SJCRH30 (cell line): ENCODE data around the gene PRKAA2. TPM values are rescaled to one million over a fixed set of nuclear protein-coding genes. Genes with fewer than 3 reads are reported as not detected.

Source experiments
- DNase-seq, 2 experiments: peaks; one replicate each; pipeline ENCODE4 v3.0.0-alpha.2; 2015 to 2020
- H3K27ac ChIP-seq: fragments of 250-450 bp; sonication (Bioruptor Pico); 2 replicates; pipeline ENCODE4 v1.5.1; 2020; ENCODE audit warnings: mild to moderate bottlenecking, moderate library complexity
- H3K27me3 ChIP-seq: fragments of 250-450 bp; sonication (Bioruptor Pico); 2 replicates; pipeline ENCODE4 v1.5.1; 2020; ENCODE audit warnings: mild to moderate bottlenecking, moderate library complexity
- H3K36me3 ChIP-seq: fragments of 250-450 bp; sonication (Bioruptor Pico); 2 replicates; pipeline ENCODE4 v1.5.1; 2020; ENCODE audit warnings: mild to moderate bottlenecking, moderate library complexity
- H3K4me1 ChIP-seq: fragments of 250-450 bp; sonication (Bioruptor Pico); 2 replicates; pipeline ENCODE4 v1.5.1; 2020; ENCODE audit warnings: mild to moderate bottlenecking, moderate library complexity
- H3K4me3 ChIP-seq: fragments of 250-450 bp; sonication (Bioruptor Pico); 2 replicates; pipeline ENCODE4 v1.5.1; 2020; ENCODE audit warnings: mild to moderate bottlenecking, moderate library complexity
- H3K9me3 ChIP-seq: fragments of 250-450 bp; sonication (Bioruptor Pico); replicated peaks from 2 replicates; pipeline ENCODE4 v1.5.1; 2020; ENCODE audit warnings: mild to moderate bottlenecking, moderate library complexity
- total RNA-seq: library from RNA; depleted of rRNA; stranded (reverse); fragments of >200 nt; shearing (Covaris generic); gene quantifications from 2 replicates; pipeline ENCODE4 v1.2.3, GENCODE V29; 2014

PRKAA2 gene
- total RNA-seq, 1 experiment from 2014 or later = not detected

GRCh38 chr1:56671542-56671941, 26.4 kb downstream of the PRKAA2 start:
- Histone ChIP-seq H3K4me3 (no peak overlapping the region), H3K9me3 (no peaks in the 10 kb centered on the region), H3K27me3 (no peaks in the 10 kb centered on the region), H3K36me3 (no peaks in the 10 kb centered on the region), H3K4me1 (no peaks in the 10 kb centered on the region), H3K27ac (no peak overlapping the region)
- no peak for DNase-seq

GRCh38 chr1:56672579-56672978, 27.5 kb downstream of the PRKAA2 start:
- Histone ChIP-seq H3K4me1 (no peaks in the 10 kb centered on the region), H3K4me3 (no peak overlapping the region), H3K27ac (no peak overlapping the region), H3K27me3 (no peaks in the 10 kb centered on the region), H3K9me3 (no peaks in the 10 kb centered on the region), H3K36me3 (no peaks in the 10 kb centered on the region)
- DNase-seq = no peak

- Histone ChIP-seq H3K4me3 (no peak overlapping the region), H3K27ac (no peak overlapping the region), H3K9me3 (no peaks in the 10 kb centered on the region), H3K27me3 (no peaks in the 10 kb centered on the region), H3K4me1 (no peaks in the 10 kb centered on the region), H3K36me3 (no peaks in the 10 kb centered on the region)
- no peak for DNase-seq
Observed at GRCh38 chr1:56675763-56676162, 30.6 kb downstream of the PRKAA2 start.

- H3K4me3 ChIP-seq = no peak overlapping the region
- DNase-seq = no peak
Observed at GRCh38 chr1:56676571-56677035, 31.5 kb downstream of the PRKAA2 start.

GRCh38 chr1:56683569-56683968, 38.5 kb downstream of the PRKAA2 start:
- no peaks in the 10 kb centered on the region for H3K4me1 ChIP-seq
- no peak overlapping the region for H3K27ac ChIP-seq
- no peaks in the 10 kb centered on the region for H3K36me3 ChIP-seq
- DNase-seq = no peak
- no peak overlapping the region for H3K4me3 ChIP-seq
- no peaks in the 10 kb centered on the region for H3K9me3 ChIP-seq
- H3K27me3 ChIP-seq = no peaks in the 10 kb centered on the region

More at GRCh38 chr1:56676571-56677035, 31.5 kb downstream of the PRKAA2 start:
- Histone ChIP-seq H3K27ac (no peak overlapping the region), H3K4me1 (no peaks in the 10 kb centered on the region), H3K36me3 (no peaks in the 10 kb centered on the region), H3K9me3 (no peaks in the 10 kb centered on the region), H3K27me3 (no peaks in the 10 kb centered on the region)

GRCh38 chr1:56686169-56686568, 41.1 kb downstream of the PRKAA2 start:
- 0 out of 2 replicates have a peak, but pooled peaks cover 6% of the 10 kb centered on the region for H3K27me3 ChIP-seq
- no peak overlapping the region for H3K27ac ChIP-seq
- no peaks in the 10 kb centered on the region for H3K9me3 ChIP-seq
- no peak for DNase-seq
- no peaks in the 10 kb centered on the region for H3K4me1 ChIP-seq
- H3K36me3 ChIP-seq = no peaks in the 10 kb centered on the region
- no peak overlapping the region for H3K4me3 ChIP-seq

GRCh38 chr1:56688522-56689026, 43.5 kb downstream of the PRKAA2 start:
- 0 out of 2 replicates have a peak, but pooled peaks cover 6% of the 10 kb centered on the region for H3K27me3 ChIP-seq
- no peak for DNase-seq
- H3K27ac ChIP-seq = no peak overlapping the region
- no peak overlapping the region for H3K4me3 ChIP-seq
- no peaks in the 10 kb centered on the region for H3K36me3 ChIP-seq
- no peaks in the 10 kb centered on the region for H3K9me3 ChIP-seq
- H3K4me1 ChIP-seq = no peaks in the 10 kb centered on the region

- H3K36me3 ChIP-seq = no peaks in the 10 kb centered on the region
- no peak overlapping the region for H3K4me3 ChIP-seq
- H3K27me3 ChIP-seq = no peaks in the 10 kb centered on the region
- H3K27ac ChIP-seq = no peak overlapping the region
- H3K4me1 ChIP-seq = no peaks in the 10 kb centered on the region
- DNase-seq = no peak
- no peaks in the 10 kb centered on the region for H3K9me3 ChIP-seq
Observed at GRCh38 chr1:56696663-56697062, 51.5 kb downstream of the PRKAA2 start.

- Histone ChIP-seq H3K4me3 (no peak overlapping the region), H3K9me3 (no peaks in the 10 kb centered on the region), H3K27me3 (no peaks in the 10 kb centered on the region), H3K36me3 (no peaks in the 10 kb centered on the region), H3K27ac (no peak overlapping the region), H3K4me1 (no peaks in the 10 kb centered on the region)
- no peak for DNase-seq
Observed at GRCh38 chr1:56703747-56704146, 58.6 kb downstream of the PRKAA2 start.

- H3K27me3 ChIP-seq = no peaks in the 10 kb centered on the region
- H3K4me1 ChIP-seq = no peaks in the 10 kb centered on the region
- H3K27ac ChIP-seq = no peak overlapping the region
- H3K36me3 ChIP-seq = no peaks in the 10 kb centered on the region
- DNase-seq = no peak
- H3K9me3 ChIP-seq = no peaks in the 10 kb centered on the region
- no peak overlapping the region for H3K4me3 ChIP-seq
Observed at GRCh38 chr1:56707379-56707778, 62.3 kb downstream of the PRKAA2 start.

- H3K4me1 ChIP-seq = no peaks in the 10 kb centered on the region
- H3K27me3 ChIP-seq = no peaks in the 10 kb centered on the region
- peak; percentile 4 to 66 for DNase-seq
- H3K36me3 ChIP-seq = no peaks in the 10 kb centered on the region
- no peak overlapping the region for H3K27ac ChIP-seq
- H3K9me3 ChIP-seq = no peaks in the 10 kb centered on the region
- H3K4me3 ChIP-seq = no peak overlapping the region
Observed at GRCh38 chr1:56709269-56709880, 64.3 kb downstream of the PRKAA2 start.

- H3K4me1 ChIP-seq = no peaks in the 10 kb centered on the region
- H3K27ac ChIP-seq = no peak overlapping the region
- H3K4me3 ChIP-seq = no peak overlapping the region
- H3K27me3 ChIP-seq = no peaks in the 10 kb centered on the region
- DNase-seq = no peak
- H3K36me3 ChIP-seq = no peaks in the 10 kb centered on the region
- H3K9me3 ChIP-seq = no peaks in the 10 kb centered on the region
Observed at GRCh38 chr1:56709995-56710394, 64.9 kb downstream of the PRKAA2 start.

GRCh38 chr1:56710646-56711045, 65.5 kb downstream of the PRKAA2 start:
- no peaks in the 10 kb centered on the region for H3K9me3 ChIP-seq
- no peak for DNase-seq
- H3K36me3 ChIP-seq = no peaks in the 10 kb centered on the region
- H3K27me3 ChIP-seq = no peaks in the 10 kb centered on the region
- no peak overlapping the region for H3K4me3 ChIP-seq
- H3K4me1 ChIP-seq = no peaks in the 10 kb centered on the region
- no peak overlapping the region for H3K27ac ChIP-seq

GRCh38 chr1:56712150-56712549, 67.0 kb downstream of the PRKAA2 start:
- H3K36me3 ChIP-seq = no peaks in the 10 kb centered on the region
- DNase-seq = no peak
- H3K4me1 ChIP-seq = no peaks in the 10 kb centered on the region
- H3K4me3 ChIP-seq = no peak overlapping the region
- no peak overlapping the region for H3K27ac ChIP-seq
- H3K27me3 ChIP-seq = no peaks in the 10 kb centered on the region
- H3K9me3 ChIP-seq = no peaks in the 10 kb centered on the region

- H3K4me3 ChIP-seq = no peak overlapping the region
- no peaks in the 10 kb centered on the region for H3K4me1 ChIP-seq
- no peaks in the 10 kb centered on the region for H3K9me3 ChIP-seq
- H3K27me3 ChIP-seq = 0 out of 2 replicates have a peak, but pooled peaks cover 2% of the 10 kb centered on the region
- no peaks in the 10 kb centered on the region for H3K36me3 ChIP-seq
- no peak for DNase-seq
- H3K27ac ChIP-seq = no peak overlapping the region
Observed at GRCh38 chr1:56713112-56713511, 68.0 kb downstream of the PRKAA2 start.

- Histone ChIP-seq H3K36me3 (no peaks in the 10 kb centered on the region), H3K27ac (no peak overlapping the region), H3K4me3 (no peak overlapping the region), H3K4me1 (no peaks in the 10 kb centered on the region), H3K27me3 (0 out of 2 replicates have a peak, but pooled peaks cover 2% of the 10 kb centered on the region), H3K9me3 (no peaks in the 10 kb centered on the region)
- DNase-seq = no peak
Observed at GRCh38 chr1:56715156-56715555, 70.0 kb downstream of the PRKAA2 start.
